ENCODE measurements around the gene TRIM47. TPM values are rescaled to one million over a fixed set of nuclear protein-coding genes. Genes with fewer than 3 reads are reported as not detected.

TRIM47 gene
- total RNA-seq, 1 experiment from 2014 or later: 125 TPM

DNA sequence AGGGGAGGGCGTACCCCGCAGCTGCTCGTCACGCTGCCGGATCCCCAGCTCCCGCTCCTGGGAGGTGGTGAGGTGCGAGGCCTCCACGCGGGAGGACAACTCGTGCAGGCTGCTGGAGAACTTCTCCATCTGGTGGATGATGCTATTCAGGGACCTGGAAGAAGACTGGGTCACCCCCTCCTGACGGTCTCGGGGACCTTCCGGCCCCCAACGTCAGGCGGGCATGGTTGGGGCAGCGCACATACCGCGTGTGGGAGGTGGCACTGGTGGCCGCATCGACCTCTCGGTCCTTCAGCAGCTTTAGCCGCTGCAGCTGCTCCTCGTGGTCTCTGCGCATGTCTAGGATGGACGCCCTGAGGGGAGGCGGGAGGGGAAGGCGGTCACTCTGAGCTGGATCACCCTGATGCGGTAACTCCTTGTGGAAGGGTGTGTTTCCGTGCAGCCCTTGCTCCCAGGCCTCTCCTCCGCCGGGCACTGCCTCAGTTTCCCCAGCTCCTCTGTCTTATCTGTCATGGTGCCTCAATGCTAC lies 39.6 kb upstream of the TRIM47 start:
- no peak overlapping the region for H3K27ac ChIP-seq (ENCODE audit: low read length)
- no peaks in the 10 kb centered on the region for H3K36me3 ChIP-seq (ENCODE audit: control insufficient read depth, insufficient read depth, low read length)
- H3K27me3 ChIP-seq (ENCODE audit: control insufficient read depth, insufficient read depth, low read length): no peaks in the 10 kb centered on the region
- POLR2A ChIA-PET: no interaction called here
- H3K9me3 ChIP-seq (ENCODE audit: control insufficient read depth, insufficient read depth, low read depth, low read length): no peaks in the 10 kb centered on the region
- CTCF ChIA-PET: no interaction called here
- DNase-seq (ENCODE audit: low read depth, low spot score) (no peak), ATAC-seq (no peak)
- in situ Hi-C loops (cut with HindIII; ENCODE audit: low pct_unique_long_range_greater_than_20kb, low sequenced_read_pairs) (no loop called here), intact Hi-C loops (cut with micrococcal nuclease; ENCODE audit: unreplicated experiment) (no loop called here)
- H3K4me3 ChIP-seq (ENCODE audit: low read depth in 2 of 2, low read length in 2 of 2): no peak overlapping the region
- TF ChIP-seq, protein P1, sequence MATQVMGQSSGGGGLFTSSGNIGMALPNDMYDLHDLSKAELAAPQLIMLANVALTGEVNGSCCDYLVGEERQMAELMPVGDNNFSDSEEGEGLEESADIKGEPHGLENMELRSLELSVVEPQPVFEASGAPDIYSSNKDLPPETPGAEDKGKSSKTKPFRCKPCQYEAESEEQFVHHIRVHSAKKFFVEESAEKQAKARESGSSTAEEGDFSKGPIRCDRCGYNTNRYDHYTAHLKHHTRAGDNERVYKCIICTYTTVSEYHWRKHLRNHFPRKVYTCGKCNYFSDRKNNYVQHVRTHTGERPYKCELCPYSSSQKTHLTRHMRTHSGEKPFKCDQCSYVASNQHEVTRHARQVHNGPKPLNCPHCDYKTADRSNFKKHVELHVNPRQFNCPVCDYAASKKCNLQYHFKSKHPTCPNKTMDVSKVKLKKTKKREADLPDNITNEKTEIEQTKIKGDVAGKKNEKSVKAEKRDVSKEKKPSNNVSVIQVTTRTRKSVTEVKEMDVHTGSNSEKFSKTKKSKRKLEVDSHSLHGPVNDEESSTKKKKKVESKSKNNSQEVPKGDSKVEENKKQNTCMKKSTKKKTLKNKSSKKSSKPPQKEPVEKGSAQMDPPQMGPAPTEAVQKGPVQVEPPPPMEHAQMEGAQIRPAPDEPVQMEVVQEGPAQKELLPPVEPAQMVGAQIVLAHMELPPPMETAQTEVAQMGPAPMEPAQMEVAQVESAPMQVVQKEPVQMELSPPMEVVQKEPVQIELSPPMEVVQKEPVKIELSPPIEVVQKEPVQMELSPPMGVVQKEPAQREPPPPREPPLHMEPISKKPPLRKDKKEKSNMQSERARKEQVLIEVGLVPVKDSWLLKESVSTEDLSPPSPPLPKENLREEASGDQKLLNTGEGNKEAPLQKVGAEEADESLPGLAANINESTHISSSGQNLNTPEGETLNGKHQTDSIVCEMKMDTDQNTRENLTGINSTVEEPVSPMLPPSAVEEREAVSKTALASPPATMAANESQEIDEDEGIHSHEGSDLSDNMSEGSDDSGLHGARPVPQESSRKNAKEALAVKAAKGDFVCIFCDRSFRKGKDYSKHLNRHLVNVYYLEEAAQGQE (IDR thresholded peaks at IDR 0.05; ENCODE audit: insufficient read depth in 1 of 2, low read depth in 2 of 2, low read length in 1 of 2): no peak
- TF ChIP-seq, protein P2, sequence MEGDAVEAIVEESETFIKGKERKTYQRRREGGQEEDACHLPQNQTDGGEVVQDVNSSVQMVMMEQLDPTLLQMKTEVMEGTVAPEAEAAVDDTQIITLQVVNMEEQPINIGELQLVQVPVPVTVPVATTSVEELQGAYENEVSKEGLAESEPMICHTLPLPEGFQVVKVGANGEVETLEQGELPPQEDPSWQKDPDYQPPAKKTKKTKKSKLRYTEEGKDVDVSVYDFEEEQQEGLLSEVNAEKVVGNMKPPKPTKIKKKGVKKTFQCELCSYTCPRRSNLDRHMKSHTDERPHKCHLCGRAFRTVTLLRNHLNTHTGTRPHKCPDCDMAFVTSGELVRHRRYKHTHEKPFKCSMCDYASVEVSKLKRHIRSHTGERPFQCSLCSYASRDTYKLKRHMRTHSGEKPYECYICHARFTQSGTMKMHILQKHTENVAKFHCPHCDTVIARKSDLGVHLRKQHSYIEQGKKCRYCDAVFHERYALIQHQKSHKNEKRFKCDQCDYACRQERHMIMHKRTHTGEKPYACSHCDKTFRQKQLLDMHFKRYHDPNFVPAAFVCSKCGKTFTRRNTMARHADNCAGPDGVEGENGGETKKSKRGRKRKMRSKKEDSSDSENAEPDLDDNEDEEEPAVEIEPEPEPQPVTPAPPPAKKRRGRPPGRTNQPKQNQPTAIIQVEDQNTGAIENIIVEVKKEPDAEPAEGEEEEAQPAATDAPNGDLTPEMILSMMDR (IDR thresholded peaks at IDR 0.05): no peak
- TF ChIP-seq POLR2AphosphoS5 (IDR thresholded peaks at IDR 0.05; ENCODE audit: low read depth, low read length) (no peak), SIN3A (IDR thresholded peaks at IDR 0.05; ENCODE audit: borderline replicate concordance, insufficient read depth, low read depth, low read length) (no peak), TCF7L2 (IDR thresholded peaks at IDR 0.05; ENCODE audit: low read depth, low read length) (no peak)
- H3K4me1 ChIP-seq (ENCODE audit: control insufficient read depth, insufficient read depth, low read length): no peaks in the 10 kb centered on the region
- no TSS peak for BruUV-seq (replicated peaks)

DNA sequence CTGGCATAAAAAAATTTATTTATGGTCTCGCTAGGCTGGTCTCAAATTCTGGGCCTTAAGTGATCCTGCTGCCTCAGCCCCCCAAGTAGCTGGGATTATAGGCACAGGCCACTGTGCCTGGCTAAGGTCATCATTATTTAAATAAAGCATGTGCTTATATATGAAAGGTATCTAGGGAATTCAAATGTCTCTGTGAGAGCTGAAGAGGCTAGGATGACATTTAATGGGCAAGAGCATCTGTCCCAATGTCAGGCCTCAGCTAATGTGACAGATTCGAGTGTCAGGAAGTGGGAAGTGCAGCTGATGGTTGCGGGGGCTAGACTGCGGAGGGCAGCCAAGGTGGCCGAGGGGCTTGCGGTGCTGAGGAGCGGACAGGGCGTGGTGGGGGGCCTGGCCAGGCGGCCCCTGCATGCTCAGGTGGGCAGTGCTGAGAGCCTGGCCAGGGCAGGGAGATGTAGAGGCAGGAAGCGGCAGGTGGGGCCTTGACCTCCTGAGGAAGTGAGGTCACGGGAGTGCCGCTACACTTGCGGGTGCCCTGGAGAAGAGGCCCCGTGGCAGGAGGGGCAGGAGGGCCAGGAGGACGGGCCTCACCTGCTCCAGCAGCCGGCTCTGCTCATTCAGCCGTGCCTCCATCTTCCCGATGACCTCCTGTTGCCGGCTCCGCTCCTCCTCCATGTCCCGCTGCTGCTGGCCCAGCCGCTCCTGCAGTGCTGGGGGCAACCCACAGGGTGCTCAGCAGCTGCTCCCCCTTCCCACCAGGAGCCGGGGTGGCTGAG lies 38.9 kb upstream of the TRIM47 start:
- no peak for ATAC-seq

More for the DNA sequence above, 38.9 kb upstream of the TRIM47 start:
- ChIA-PET POLR2A (no interaction called here), CTCF (no interaction called here)
- Histone ChIP-seq H3K4me1 (ENCODE audit: control insufficient read depth, insufficient read depth, low read length) (no peaks in the 10 kb centered on the region), H3K36me3 (ENCODE audit: control insufficient read depth, insufficient read depth, low read length) (no peaks in the 10 kb centered on the region), H3K4me3 (ENCODE audit: low read depth in 2 of 2, low read length in 2 of 2) (no peak overlapping the region), H3K9me3 (ENCODE audit: control insufficient read depth, insufficient read depth, low read depth, low read length) (no peaks in the 10 kb centered on the region), H3K27me3 (ENCODE audit: control insufficient read depth, insufficient read depth, low read length) (no peaks in the 10 kb centered on the region), H3K27ac (ENCODE audit: low read length) (no peak overlapping the region)
- in situ Hi-C loops (cut with HindIII; ENCODE audit: low pct_unique_long_range_greater_than_20kb, low sequenced_read_pairs): no loop called here
- intact Hi-C loops (cut with micrococcal nuclease; ENCODE audit: unreplicated experiment): no loop called here
- BruUV-seq (replicated peaks): no TSS peak
- TF ChIP-seq, protein P1 (IDR thresholded peaks at IDR 0.05; ENCODE audit: insufficient read depth in 1 of 2, low read depth in 2 of 2, low read length in 1 of 2): no peak
- TF ChIP-seq SIN3A (IDR thresholded peaks at IDR 0.05; ENCODE audit: borderline replicate concordance, insufficient read depth, low read depth, low read length) (no peak), TCF7L2 (IDR thresholded peaks at IDR 0.05; ENCODE audit: low read depth, low read length) (no peak), POLR2AphosphoS5 (IDR thresholded peaks at IDR 0.05; ENCODE audit: low read depth, low read length) (no peak)
- TF ChIP-seq, protein P2 (IDR thresholded peaks at IDR 0.05): no peak
- no peak for DNase-seq (ENCODE audit: low read depth, low spot score)
